K562 (cell line): Measurements from ENCODE around the gene RARRES2. TPM values are rescaled to one million over a fixed set of nuclear protein-coding genes. Genes with fewer than 3 reads are reported as not detected.

Experiments used
- AFF1 ChIP-seq, 2 experiments: fragments of 450-650 bp; IDR thresholded peaks; 2 replicates each; pipeline ENCODE4 v1.6.1; 2018; ENCODE audit warnings: mild to moderate bottlenecking in 2 of 2, low read depth in 1 of 2; ENCODE audit not compliant: partially characterized antibody in 2 of 2
- FOXK1 ChIP-seq: sonication (generic); formaldehyde crosslinking; IDR thresholded peaks from 2 replicates; pipeline ENCODE4 v1.8.0; 2022; ENCODE audit warnings: missing genetic modification reagents, mild to moderate bottlenecking, borderline replicate concordance
- FUS ChIP-seq: fragments of 200-400 bp; formaldehyde crosslinking; optimal IDR thresholded peaks from 2 replicates; pipeline ENCODE3; 2017; ENCODE audit warnings: low read depth, low read length
- KLF16 ChIP-seq: IDR thresholded peaks from 2 replicates; pipeline ENCODE4 v1.6.1; 2016; ENCODE audit warnings: antibody characterized with exemption
- KLF6 ChIP-seq: fragments of 250-450 bp; sonication (Bioruptor Pico); IDR thresholded peaks from 2 replicates; pipeline ENCODE4 v1.4.0; 2020; ENCODE audit warnings: mild to moderate bottlenecking, moderate library complexity, borderline replicate concordance
- MBD2 ChIP-seq: sonication (generic); IDR thresholded peaks from 2 replicates; pipeline ENCODE4 v1.6.1; 2016; ENCODE audit warnings: low read depth, borderline replicate concordance
- SIRT6 ChIP-seq: IDR thresholded peaks from one replicate; pipeline ENCODE4 v1.6.1; 2012; ENCODE audit warnings: low read depth, mild to moderate bottlenecking, control low read depth, inconsistent platforms, low read length, moderate library complexity
- SNIP1 ChIP-seq: fragments of 450-650 bp; IDR thresholded peaks from 2 replicates; pipeline ENCODE4 v1.7.1; 2017; ENCODE audit warnings: low read depth, mild to moderate bottlenecking
- YBX1 ChIP-seq: fragments of 450-650 bp; IDR thresholded peaks from 2 replicates; pipeline ENCODE4 v1.7.1; 2016; ENCODE audit warnings: mild to moderate bottlenecking
- ZBTB2 ChIP-seq: fragments of 450-650 bp; IDR thresholded peaks from 2 replicates; pipeline ENCODE4 v1.6.1; 2016; ENCODE audit warnings: antibody characterized with exemption
- ZNF23 ChIP-seq: fragments of 250-450 bp; sonication (Bioruptor Pico); IDR thresholded peaks from 2 replicates; pipeline ENCODE4 v1.4.0; 2020; ENCODE audit warnings: mild to moderate bottlenecking
- ZNF280B ChIP-seq: fragments of 250-450 bp; sonication (Bioruptor Pico); IDR thresholded peaks from 2 replicates; pipeline ENCODE4 v1.5.1; 2021; ENCODE audit warnings: mild to moderate bottlenecking
- ZNF407 ChIP-seq: fragments of 450-650 bp; IDR thresholded peaks from 2 replicates; pipeline ENCODE4 v1.6.1; 2016; ENCODE audit warnings: low read depth
- ZNF431 ChIP-seq: sonication (generic); formaldehyde crosslinking; IDR thresholded peaks from 2 replicates; pipeline ENCODE4 v1.8.0; 2022; ENCODE audit warnings: mild to moderate bottlenecking, missing genetic modification reagents
- polyA plus RNA-seq, 8 experiments: library from polyadenylated mRNA; depleted of rRNA in 4 of 8; stranded (reverse) in 5 of 8; unstranded in 3 of 8; fragments of >200 nt; fragmentation: Nextera tagmentation in 2 of 8; fragmentation: Illumina TruSeq in 1 of 8; extraction: Ambion mirVana in 2 of 8; extraction: Trizol in 1 of 8; gene quantifications; 2 replicates each; pipeline versions ENCODE4 v1.2.1 to v1.2.3, GENCODE V29; 2011 to 2014; ENCODE audit warnings: inconsistent platforms in 1 of 8, missing spikeins in 1 of 8
- total RNA-seq, 7 experiments: library from RNA; depleted of rRNA in 6 of 7; stranded (reverse); fragments of >200 nt in 6 of 7; fragmentation: Illumina TruSeq in 2 of 7; extraction: Trizol in 2 of 7; gene quantifications; 2 replicates each; pipeline versions ENCODE4 v1.2.1 to v1.2.3, GENCODE V29; 2011 to 2021; ENCODE audit warnings: low replicate concordance in 1 of 7

RARRES2 gene
- total and polyA plus RNA-seq, 9 of the 15 experiments (the other 6 are each of a cell fraction or from before 2014, with no cell fraction given), result 0.11 to 1.7 (median 0.23) TPM; not detected in 6

GRCh38 chr7:150355666-150356059 is 14.2 kb upstream of the RARRES2 start (continued):
- TF ChIP-seq ZNF407 (no peak), ZNF431 (no peak), SIRT6 (no peak), YBX1 (no peak), ZBTB2 (no peak), FUS (no peak), SNIP1 (no peak), MBD2 (no peak), FOXK1 (no peak), AFF1 (IDR thresholded peaks at IDR 0.05; ENCODE audit: low read depth in 1 of 2, partially characterized antibody in 2 of 2) (no peak), KLF6 (CRISPR knock-in tag) (0 out of 2 replicates have a peak, but pooled peaks have one; percentile 61), ZNF23 (0 out of 2 replicates have a peak, but pooled peaks have one; percentile 33), KLF16 (no peak), ZNF280B (CRISPR knock-in tag) (no peak)
